HG03139 (cell line): ENCODE measurements around the gene ARHGAP23.
"Not testable (repeated sequence)": the region's sequence is repeated elsewhere in the genome, so short reads cannot be mapped to it uniquely, and the experiment has no call there.

Source experiments
- ATAC-seq: cut with Tn5 transposase; IDR thresholded peaks from one replicate; pipeline ENCODE4 v1.9.1; 2021; ENCODE audit not compliant: unreplicated experiment

The ARHGAP23 gene

GRCh38 chr17:38510421-38511149 lies 82.3 kb downstream of the ARHGAP23 start:
- no peak for ATAC-seq

- no peak for ATAC-seq
These were observed 83.2 kb downstream of the ARHGAP23 start for GRCh38 chr17:38511150-38512108.

- ATAC-seq = no peak
These were observed 84.3 kb downstream of the ARHGAP23 start for GRCh38 chr17:38512473-38513058.

GRCh38 chr17:38526526-38526925 lies 98.3 kb downstream of the ARHGAP23 start:
- ATAC-seq = not testable (repeated sequence)

GRCh38 chr17:38528141-38528540 lies 99.9 kb downstream of the ARHGAP23 start:
- not testable (repeated sequence) for ATAC-seq

- ATAC-seq = not testable (repeated sequence)
These were observed 102.6 kb downstream of the ARHGAP23 start for GRCh38 chr17:38530856-38531255.

GRCh38 chr17:38531761-38532160 lies 103.5 kb downstream of the ARHGAP23 start:
- not testable (repeated sequence) for ATAC-seq

GRCh38 chr17:38532451-38532850 lies 104.2 kb downstream of the ARHGAP23 start:
- ATAC-seq = no peak

GRCh38 chr17:38533241-38533640 lies 105.0 kb downstream of the ARHGAP23 start:
- ATAC-seq = no peak

- no peak for ATAC-seq
These were observed 105.7 kb downstream of the ARHGAP23 start for GRCh38 chr17:38533866-38534497.

- no peak for ATAC-seq
These were observed 106.2 kb downstream of the ARHGAP23 start for GRCh38 chr17:38534498-38534885.

GRCh38 chr17:38535886-38536285 lies 107.6 kb downstream of the ARHGAP23 start:
- no peak for ATAC-seq

- ATAC-seq = no peak
These were observed 108.4 kb downstream of the ARHGAP23 start for GRCh38 chr17:38536661-38537060.

GRCh38 chr17:38538906-38539305 lies 110.6 kb downstream of the ARHGAP23 start:
- no peak for ATAC-seq

GRCh38 chr17:38539386-38539785 lies 111.1 kb downstream of the ARHGAP23 start:
- ATAC-seq = no peak

GRCh38 chr17:38540514-38541045 lies 112.3 kb downstream of the ARHGAP23 start:
- ATAC-seq = no peak

- ATAC-seq = no peak
These were observed 113.0 kb downstream of the ARHGAP23 start for GRCh38 chr17:38541281-38541680.

- no peak for ATAC-seq
These were observed 114.0 kb downstream of the ARHGAP23 start for GRCh38 chr17:38542286-38542685.

GRCh38 chr17:38543403-38544174 lies 115.3 kb downstream of the ARHGAP23 start:
- no peak for ATAC-seq
